CD14-positive monocyte (primary cell): Measurements from ENCODE around the gene HOXB5. TPM values are rescaled to one million over a fixed set of nuclear protein-coding genes. Genes with fewer than 3 reads are reported as not detected.
A peak's percentile ranks its signal among the peaks of the same experiment; 100 is the strongest.

Experiments used
- DNase-seq, 3 donors: peaks; one replicate each; pipeline ENCODE4 v3.0.0-alpha.2; 2011 to 2022
- H2AFZ ChIP-seq: 2 replicates; pipeline ENCODE4 v1.6.0; 2012; ENCODE audit warnings: mild to moderate bottlenecking, low read depth, low read length, inconsistent platforms; ENCODE audit not compliant: insufficient read depth, poor library complexity, severe bottlenecking
- H3K27ac ChIP-seq, 2 donors: 1 replicate in 1 of 2; 2 replicates in 1 of 2; pipeline ENCODE4 v1.5.1; 2012 to 2013; ENCODE audit warnings: low read length in 2 of 2, control low read depth in 1 of 2, inconsistent platforms in 1 of 2, low read depth in 1 of 2, mild to moderate bottlenecking in 1 of 2
- H3K27me3 ChIP-seq, 2 donors: one replicate each; pipeline versions ENCODE4 v1.6.0 to v1.6.1; 2011 to 2013; ENCODE audit warnings: low read length in 2 of 2; ENCODE audit not compliant: control insufficient read depth in 2 of 2, insufficient read depth in 2 of 2
- H3K36me3 ChIP-seq, 2 donors: replicated peaks in 1 of 2; 1 replicate in 1 of 2; 2 replicates in 1 of 2; pipeline versions ENCODE4 v1.5.1 to v1.6.1; 2012 to 2013; ENCODE audit warnings: low read length in 2 of 2, control low read depth in 1 of 2, inconsistent platforms in 1 of 2, mild to moderate bottlenecking in 1 of 2; ENCODE audit not compliant: insufficient read depth in 2 of 2, control insufficient read depth in 1 of 2
- H3K4me1 ChIP-seq, 2 donors: 1 replicate in 1 of 2; 2 replicates in 1 of 2; pipeline versions ENCODE4 v1.5.1 to v1.6.1; 2012 to 2013; ENCODE audit warnings: low read length in 2 of 2, control low read depth in 1 of 2, inconsistent platforms in 1 of 2, mild to moderate bottlenecking in 1 of 2, moderate library complexity in 1 of 2; ENCODE audit not compliant: insufficient read depth in 2 of 2, control insufficient read depth in 1 of 2
- H3K4me2 ChIP-seq: replicated peaks from 2 replicates; pipeline ENCODE3; 2012; ENCODE audit warnings: low read length, moderate library complexity, mild to moderate bottlenecking; ENCODE audit not compliant: poor library complexity, severe bottlenecking; ENCODE audit errors: extremely low read depth
- H3K4me3 ChIP-seq, 3 experiments: fragments of 200-600 bp in 1 of 3; sonication (generic) in 1 of 3; replicated peaks in 1 of 3; 1 replicate in 2 of 3; 2 replicates in 1 of 3; pipeline ENCODE4 v1.5.1; 2011 to 2013; ENCODE audit warnings: low read length in 3 of 3, mild to moderate bottlenecking in 3 of 3, control low read depth in 2 of 3, low read depth in 2 of 3, inconsistent platforms in 1 of 3, moderate library complexity in 1 of 3
- H3K79me2 ChIP-seq: 2 replicates; pipeline ENCODE4 v1.6.0; 2012; ENCODE audit warnings: mild to moderate bottlenecking, control low read depth, inconsistent platforms, low read length, moderate library complexity; ENCODE audit not compliant: insufficient read depth
- H3K9ac ChIP-seq: 2 replicates; pipeline ENCODE4 v1.6.0; 2017; ENCODE audit warnings: low read length, mild to moderate bottlenecking; ENCODE audit not compliant: insufficient read depth, poor library complexity, severe bottlenecking
- H3K9me3 ChIP-seq, 2 donors: replicated peaks in 1 of 2; 1 replicate in 1 of 2; 2 replicates in 1 of 2; pipeline versions ENCODE4 v1.5.1 to v1.6.1; 2012 to 2013; ENCODE audit warnings: low read length in 2 of 2, control low read depth in 1 of 2; ENCODE audit not compliant: control insufficient read depth in 1 of 2, insufficient read depth in 1 of 2
- H4K20me1 ChIP-seq: 2 replicates; pipeline ENCODE4 v1.6.0; 2012; ENCODE audit warnings: mild to moderate bottlenecking, low read length, control low read depth, moderate library complexity; ENCODE audit not compliant: insufficient read depth
- H3K27ac Mint-ChIP-seq, 7 donors: one replicate each; pipeline ENCODE4 v1.8.0; 2020; ENCODE audit warnings: mild to moderate bottlenecking in 7 of 7, mixed read lengths in 7 of 7, moderate library complexity in 6 of 7, inconsistent platforms in 2 of 7
- H3K27me3 Mint-ChIP-seq, 3 donors: one replicate each; pipeline ENCODE4 v1.8.0; 2021 to 2022; ENCODE audit warnings: low read depth in 3 of 3, mild to moderate bottlenecking in 3 of 3, mixed read lengths in 3 of 3, moderate library complexity in 3 of 3, inconsistent platforms in 1 of 3
- H3K36me3 Mint-ChIP-seq, 2 donors: one replicate each; pipeline ENCODE4 v1.8.0; 2020; ENCODE audit warnings: mixed read lengths in 2 of 2, inconsistent platforms in 1 of 2, mild to moderate bottlenecking in 1 of 2
- H3K4me1 Mint-ChIP-seq: one replicate; pipeline ENCODE4 v1.8.0; 2020; ENCODE audit warnings: mild to moderate bottlenecking, mixed read lengths
- H3K4me3 Mint-ChIP-seq, 2 donors: one replicate each; pipeline ENCODE4 v1.8.0; 2020; ENCODE audit warnings: mild to moderate bottlenecking in 2 of 2, mixed read lengths in 2 of 2, moderate library complexity in 1 of 2
- H3K9me3 Mint-ChIP-seq, 7 donors: one replicate each; pipeline ENCODE4 v1.8.0; 2020 to 2022; ENCODE audit warnings: mixed read lengths in 7 of 7, mild to moderate bottlenecking in 6 of 7, moderate library complexity in 6 of 7, inconsistent platforms in 2 of 7
- CTCF ChIP-seq: fragments of 200-600 bp; IDR thresholded peaks from one replicate; pipeline ENCODE4 v1.8.0; 2022; ENCODE audit warnings: antibody characterized with exemption, mild to moderate bottlenecking
- WGBS: methylation state at CpG from one replicate; pipeline ENCODE4 v1.1.5; 2013; ENCODE audit warnings: missing lambda C conversion rate; ENCODE audit not compliant: insufficient coverage; 5-methylcytosine and 5-hydroxymethylcytosine counted together
- intact Hi-C, 2 donors: fragments of 100-400 bp; cut with micrococcal nuclease; formaldehyde crosslinking; loops; one replicate each; pipeline versions ENCODE4 v1.15.0 to v1.15.1; 2023
- polyA plus RNA-seq, 3 donors: library from polyadenylated mRNA; depleted of rRNA in 1 of 3; unstranded in 2 of 3; stranded (reverse) in 1 of 3; fragments of 300-500 nt in 2 of 3; fragments of >200 nt in 1 of 3; fragmentation: Illumina TruSeq in 2 of 3; gene quantifications; 1 replicate in 2 of 3; 2 replicates in 1 of 3; pipeline ENCODE4 v1.2.3, GENCODE V29; 2012 to 2021

HOXB5 gene
- polyA plus RNA-seq, 3 donors: not detected

- peaks cover 33 to 39% (median 35%) of the 10 kb centered on the region in 3 donors for H3K27me3 Mint-ChIP-seq
- intact Hi-C loops: no loop called here
- Histone ChIP-seq H3K9ac (no peak overlapping the region), H3K9me3 (no peaks in the 10 kb centered on the region), H4K20me1 (no peaks in the 10 kb centered on the region), H3K36me3 (no peaks in the 10 kb centered on the region), H2AFZ (no peak overlapping the region), H3K4me3 (no peak overlapping the region), H3K27ac (no peak overlapping the region), H3K79me2 (no peaks in the 10 kb centered on the region), H3K27me3 (peaks cover 26 to 58% of the 10 kb centered on the region in 2 donors), H3K4me1 (no peaks in the 10 kb centered on the region), H3K4me2 (no peak overlapping the region)
- peaks cover 0 to 4% (median 0%) of the 10 kb centered on the region in 7 donors for H3K9me3 Mint-ChIP-seq
- H3K4me3 Mint-ChIP-seq: peak overlapping the region in 1 of 2 donors; percentile 52
- WGBS: 90% methylated on average over 2 of the region's 5 CpGs
- H3K4me1 Mint-ChIP-seq: peaks cover 2% of the 10 kb centered on the region
- peaks cover 0 to 5% of the 10 kb centered on the region in 2 donors for H3K36me3 Mint-ChIP-seq
- no peak for DNase-seq
- TF ChIP-seq CTCF: no peak
- no peak overlapping the region for H3K27ac Mint-ChIP-seq
Observed at GRCh38 chr17:48562934-48563333, 30.6 kb downstream of the HOXB5 start.

DNA sequence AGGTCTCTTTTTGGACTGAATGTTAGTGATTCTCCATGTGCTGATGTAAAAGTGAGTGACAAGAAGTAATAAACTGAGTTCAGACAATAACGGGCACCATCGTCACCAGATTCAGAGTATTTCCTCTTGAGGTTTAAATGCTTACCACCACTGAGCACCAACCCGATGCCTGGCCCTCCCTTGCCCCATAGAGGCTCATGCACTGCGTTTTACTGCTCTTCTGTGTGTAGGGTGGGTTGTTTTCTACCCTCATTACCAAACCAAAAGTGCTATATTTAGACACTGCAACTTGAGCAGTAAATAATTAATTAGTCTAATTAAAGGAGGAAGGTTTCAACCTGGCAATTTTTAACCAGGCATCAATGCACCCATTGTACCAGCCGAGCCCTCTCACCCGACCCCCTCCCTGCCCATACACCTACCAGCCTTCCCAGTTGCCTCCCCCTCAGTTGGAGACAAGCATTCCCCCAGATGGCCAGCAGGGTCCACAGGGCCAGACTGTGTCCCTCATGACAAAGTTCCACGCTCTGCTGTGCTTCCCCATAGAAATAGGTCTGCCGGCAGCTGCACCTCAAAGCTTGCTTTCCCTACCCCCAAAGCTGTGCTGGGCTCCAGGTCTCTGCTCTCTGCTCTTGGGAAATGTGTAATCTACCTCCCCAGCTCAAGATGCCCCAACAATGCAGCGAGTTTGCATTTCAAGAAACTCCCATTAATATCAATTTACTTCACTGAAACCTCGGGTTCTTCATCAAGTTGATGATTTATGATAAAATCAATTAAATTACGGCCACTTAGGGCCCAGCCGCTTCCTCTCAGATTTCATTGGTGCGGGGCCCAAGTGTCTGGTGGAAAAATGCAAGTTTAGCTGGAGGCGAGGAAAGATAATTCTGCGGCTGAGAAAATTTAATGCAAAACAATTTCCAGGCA is 31.4 kb downstream of the HOXB5 start:
- Histone ChIP-seq H3K9ac (no peak overlapping the region), H2AFZ (no peak overlapping the region), H3K4me2 (no peak overlapping the region), H3K27ac (no peak overlapping the region), H3K79me2 (no peaks in the 10 kb centered on the region), H4K20me1 (no peaks in the 10 kb centered on the region), H3K9me3 (no peaks in the 10 kb centered on the region), H3K4me1 (no peaks in the 10 kb centered on the region), H3K27me3 (peaks cover 22 to 58% of the 10 kb centered on the region in 2 donors), H3K36me3 (no peaks in the 10 kb centered on the region), H3K4me3 (no peak overlapping the region)
- DNase-seq: no peak
- peaks cover 0 to 4% (median 0%) of the 10 kb centered on the region in 7 donors for H3K9me3 Mint-ChIP-seq
- peaks cover 39 to 45% (median 40%) of the 10 kb centered on the region in 3 donors for H3K27me3 Mint-ChIP-seq
- H3K4me1 Mint-ChIP-seq: peaks cover 2% of the 10 kb centered on the region
- TF ChIP-seq CTCF: peak; percentile 14
- 83% methylated on average over 7 of the region's 15 CpGs for WGBS
- peaks cover 0 to 6% of the 10 kb centered on the region in 2 donors for H3K36me3 Mint-ChIP-seq
- H3K27ac Mint-ChIP-seq: no peak overlapping the region
- peak overlapping the region in 1 of 2 donors; percentile 52 for H3K4me3 Mint-ChIP-seq
- intact Hi-C loops: no loop called here
